GM18868 (cell line): ENCODE data around the gene TBX18.

Source experiments
- ATAC-seq: cut with Tn5 transposase; IDR thresholded peaks from one replicate; pipeline ENCODE4 v1.9.1; 2021; ENCODE audit warnings: mild to moderate bottlenecking, moderate library complexity; ENCODE audit not compliant: unreplicated experiment

Gene TBX18

DNA sequence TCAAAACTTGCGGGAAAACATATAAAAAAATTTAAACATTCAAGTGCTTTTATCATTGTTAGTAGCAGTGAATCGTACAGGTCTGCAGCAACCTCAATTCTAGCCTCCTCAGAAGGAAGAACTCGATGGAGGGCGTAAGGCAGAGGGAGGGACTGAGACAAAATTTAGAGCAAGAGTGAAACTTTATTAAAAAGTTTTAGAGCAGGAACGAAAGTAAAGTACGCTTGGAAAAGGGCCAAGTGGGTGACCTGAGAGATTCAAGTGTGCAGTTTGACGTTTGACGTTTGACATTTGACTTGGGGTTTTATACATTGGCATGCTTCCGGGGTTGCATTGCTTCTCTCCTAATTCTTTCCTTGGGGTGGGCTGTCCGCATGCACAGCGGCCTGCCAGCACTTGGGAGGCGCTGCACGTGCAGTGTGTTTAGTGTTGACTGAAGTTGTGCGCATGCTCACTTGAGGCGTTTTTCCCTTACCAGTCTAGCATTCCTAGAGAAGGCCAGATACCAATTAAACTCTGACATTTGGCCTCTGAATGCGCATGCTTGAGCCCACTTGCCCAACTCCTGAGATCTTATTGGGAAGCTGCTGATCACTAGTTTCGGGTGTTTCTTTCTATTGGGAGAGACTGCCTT lies 82.6 kb downstream of the TBX18 start:
- ATAC-seq = no peak

DNA sequence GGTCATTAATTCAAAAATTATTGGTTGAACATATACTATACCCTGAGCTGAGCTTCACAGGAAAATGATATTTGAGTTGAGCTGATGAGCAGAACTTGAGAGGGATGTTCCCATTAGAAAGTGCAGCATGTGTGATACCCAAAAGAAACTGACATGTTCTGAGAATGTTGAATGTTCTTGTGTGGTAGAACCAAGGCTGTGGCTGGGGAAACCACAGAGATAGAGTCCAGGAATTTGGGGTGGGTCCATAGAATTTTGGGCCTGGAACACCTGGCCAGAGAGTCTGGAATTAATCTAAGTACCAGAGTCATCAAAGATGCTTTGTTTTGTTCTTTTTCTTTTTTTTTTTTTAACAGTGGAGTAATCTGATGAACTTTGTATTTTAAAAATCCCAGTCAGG lies 88.7 kb downstream of the TBX18 start:
- ATAC-seq = no peak

DNA sequence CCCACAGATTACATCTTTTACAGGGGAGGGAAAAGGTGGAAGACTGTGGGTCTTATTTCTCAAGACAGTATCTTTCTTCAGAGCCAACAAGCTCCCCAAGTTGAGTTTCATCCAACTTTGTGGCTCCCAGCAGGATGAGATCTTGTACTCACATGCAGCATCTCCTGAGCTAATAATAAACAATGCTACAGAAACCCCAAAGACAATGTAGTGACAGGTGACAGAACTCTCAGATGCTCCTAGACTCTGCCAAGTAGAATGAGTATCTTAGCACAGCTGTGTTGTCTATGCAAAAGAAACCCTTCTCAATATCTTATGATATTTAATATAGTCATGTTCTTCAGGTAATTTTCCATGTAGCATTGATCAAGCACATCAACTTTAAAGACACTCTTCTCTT lies 90.0 kb downstream of the TBX18 start:
- no peak for ATAC-seq

DNA sequence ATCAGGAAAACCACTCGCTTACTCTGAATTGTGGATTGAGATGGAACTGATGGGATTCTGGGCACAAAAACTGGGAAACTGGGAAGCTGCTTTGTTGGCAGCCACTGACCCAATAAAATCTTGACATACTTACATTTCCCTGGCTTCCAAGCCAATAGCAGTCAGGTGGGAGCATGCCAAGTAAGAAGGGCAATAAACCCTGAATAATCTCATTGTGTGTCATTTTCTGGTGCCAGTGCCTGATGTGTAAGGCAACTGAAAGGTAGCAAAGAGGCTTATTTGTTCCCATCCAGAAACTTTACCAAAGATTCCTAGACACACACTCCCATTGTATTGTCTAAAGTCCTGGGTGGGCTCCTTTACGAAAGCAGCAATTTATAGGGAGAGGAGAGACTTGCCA lies 93.2 kb downstream of the TBX18 start:
- no peak for ATAC-seq

DNA sequence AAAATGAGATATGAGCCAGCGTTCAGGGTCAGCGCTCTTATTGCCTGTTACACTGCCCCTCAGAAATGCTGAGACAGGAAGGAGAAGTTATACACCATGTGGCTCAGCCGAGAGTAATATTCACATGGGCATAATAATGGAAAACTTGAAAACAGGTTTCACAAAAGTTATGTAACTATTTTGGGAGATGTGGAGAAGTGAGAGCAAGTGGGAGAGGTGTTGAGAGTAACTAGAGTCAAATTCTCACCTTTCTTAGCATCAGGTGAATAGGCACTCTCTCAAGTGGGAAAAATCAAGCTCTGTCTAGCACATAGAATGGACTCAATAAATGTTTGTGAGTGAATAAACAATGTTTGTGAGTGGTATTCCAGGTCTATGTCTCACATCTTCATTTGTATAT lies 94.5 kb downstream of the TBX18 start:
- no peak for ATAC-seq

DNA sequence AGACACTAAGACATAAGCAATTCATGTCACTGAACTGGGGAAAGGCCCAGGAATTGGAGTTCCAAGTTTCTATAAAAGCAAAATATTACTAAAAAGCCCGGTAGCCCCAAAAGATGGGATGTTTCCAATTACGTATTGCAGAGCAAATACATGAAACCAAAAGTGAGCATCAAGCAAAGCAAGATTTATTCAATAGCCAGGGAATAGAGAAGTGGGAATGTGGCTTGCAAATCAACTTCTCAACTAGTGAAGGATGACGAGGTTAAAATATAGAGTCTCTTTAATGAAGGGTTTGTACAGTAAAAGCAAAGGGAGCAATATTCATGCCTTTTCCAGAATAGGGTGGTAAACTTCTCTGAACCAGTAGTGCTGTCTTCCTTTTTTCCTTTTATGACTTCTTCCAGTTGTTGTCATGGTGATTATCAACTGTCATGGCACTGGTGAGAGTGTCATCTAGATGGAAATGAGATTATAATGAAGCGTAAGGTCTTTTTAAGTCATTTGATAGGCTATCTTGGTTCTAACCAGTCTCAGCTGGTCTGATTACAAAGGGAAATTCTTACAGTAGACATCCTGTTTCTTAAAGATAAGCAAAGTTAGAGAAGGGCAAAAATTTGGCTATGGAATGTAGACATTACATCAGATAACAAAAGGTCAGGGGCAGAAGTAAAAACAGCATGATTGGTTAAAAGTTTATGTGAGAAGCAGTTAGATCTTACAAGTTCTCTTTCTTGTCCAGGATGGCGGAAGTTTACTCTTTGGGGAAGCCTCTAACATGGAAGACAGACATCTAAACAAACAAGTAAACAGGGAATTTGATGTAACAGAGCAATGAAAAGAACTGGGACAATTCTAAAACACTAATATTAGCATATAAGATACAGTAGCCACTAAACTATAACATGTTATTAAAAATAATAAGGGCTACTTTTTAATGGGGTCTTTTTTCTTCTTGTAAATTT lies 96.9 kb downstream of the TBX18 start:
- ATAC-seq = no peak

DNA sequence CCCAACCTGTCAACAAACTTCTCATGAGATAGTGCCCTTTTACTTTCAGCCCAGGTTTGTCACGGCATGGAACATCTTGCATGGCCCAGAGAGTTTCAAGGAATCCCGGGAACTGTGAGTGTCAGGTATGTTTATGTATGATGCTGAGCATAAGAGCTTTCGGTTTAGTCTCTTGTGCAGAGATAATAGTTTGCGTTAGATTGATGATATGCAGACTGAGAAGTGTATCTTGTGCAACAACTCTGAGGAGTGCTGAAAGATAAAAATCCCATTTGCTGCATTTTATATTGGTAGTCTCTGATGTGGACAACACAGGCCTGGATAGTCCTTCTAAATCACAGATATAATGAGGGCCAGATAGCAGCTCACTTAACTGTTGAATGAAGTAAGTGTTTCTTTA lies 99.0 kb downstream of the TBX18 start:
- ATAC-seq = no peak

DNA sequence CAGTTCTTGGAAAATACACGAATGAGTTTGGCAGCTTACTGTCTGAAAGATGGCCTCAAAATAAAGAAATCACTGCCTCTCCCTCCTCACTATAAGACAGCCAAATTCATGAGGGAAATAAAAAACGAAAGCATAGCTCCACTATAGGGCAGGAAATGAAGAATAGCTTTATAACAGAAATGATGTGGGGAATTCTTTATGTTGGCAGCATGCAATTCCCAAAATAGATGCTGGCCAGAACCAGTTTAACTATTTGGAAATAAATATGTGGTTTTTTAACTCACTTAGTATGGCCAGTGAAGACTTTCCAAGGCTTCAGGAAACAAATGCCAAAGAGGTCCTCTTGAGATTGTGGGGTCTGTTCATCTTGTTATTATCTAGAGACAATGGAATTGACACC lies 100.5 kb downstream of the TBX18 start:
- ATAC-seq = no peak

DNA sequence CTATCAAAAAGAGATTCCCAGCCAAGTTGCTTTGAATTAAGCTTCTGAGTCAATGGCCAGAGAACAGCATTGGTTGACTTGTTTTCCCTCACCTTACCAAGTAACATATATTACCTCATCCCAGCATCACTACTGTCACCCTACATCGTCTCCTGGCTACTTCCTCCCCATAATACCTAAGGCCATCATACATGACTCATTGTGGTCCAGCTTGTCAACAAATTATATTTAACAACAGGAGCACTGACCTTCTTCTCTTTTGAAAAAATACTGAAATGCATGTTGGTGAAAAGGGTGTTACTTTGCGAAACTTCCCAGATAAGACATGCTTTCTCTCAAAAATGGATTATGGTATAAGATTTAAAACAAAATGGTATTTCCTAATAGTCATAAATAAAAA lies 106.9 kb downstream of the TBX18 start:
- ATAC-seq = no peak

DNA sequence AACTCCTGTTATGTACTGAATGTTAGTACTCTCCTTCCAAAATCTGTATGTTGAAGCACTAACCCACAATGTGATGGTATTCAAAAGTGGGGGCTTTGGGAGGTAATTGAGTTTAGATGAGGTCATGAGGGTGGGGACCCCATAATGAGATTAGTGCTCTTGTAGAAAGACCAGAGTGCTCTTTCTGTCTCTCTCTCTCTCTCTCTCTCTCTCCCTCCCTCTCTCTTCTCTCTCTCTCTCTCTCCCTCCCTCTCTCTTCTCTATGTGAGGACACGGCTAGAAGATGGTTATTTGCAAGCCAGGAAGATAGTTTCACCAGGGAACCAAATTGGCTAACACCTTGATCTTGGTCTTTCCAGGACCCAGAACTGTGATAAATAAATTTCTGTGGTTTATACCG lies 107.4 kb downstream of the TBX18 start:
- no peak for ATAC-seq

DNA sequence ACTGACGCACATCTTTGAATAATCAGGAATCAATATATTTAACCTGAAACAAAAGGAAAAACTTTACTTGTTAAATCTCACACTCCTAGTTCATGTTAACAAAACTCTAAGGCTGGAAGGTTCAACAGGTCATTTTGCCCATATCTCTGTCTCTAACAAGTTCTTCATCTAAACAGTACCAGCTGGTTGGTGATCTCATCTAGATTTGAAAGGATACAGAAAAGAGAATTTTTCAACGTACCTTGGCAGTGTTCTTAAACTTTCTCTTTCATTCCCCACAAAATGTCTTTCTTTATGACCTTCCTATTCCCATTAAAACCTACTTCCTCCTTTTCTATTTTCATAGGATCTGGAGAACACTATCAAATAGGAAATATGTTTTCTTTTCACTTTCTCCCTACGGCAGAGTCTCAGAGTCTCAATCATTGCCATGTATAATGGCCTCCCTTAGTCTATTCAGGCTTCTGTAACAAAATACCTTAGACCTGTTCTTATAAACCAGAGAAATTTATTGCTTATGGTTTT lies 111.3 kb downstream of the TBX18 start:
- no peak for ATAC-seq

DNA sequence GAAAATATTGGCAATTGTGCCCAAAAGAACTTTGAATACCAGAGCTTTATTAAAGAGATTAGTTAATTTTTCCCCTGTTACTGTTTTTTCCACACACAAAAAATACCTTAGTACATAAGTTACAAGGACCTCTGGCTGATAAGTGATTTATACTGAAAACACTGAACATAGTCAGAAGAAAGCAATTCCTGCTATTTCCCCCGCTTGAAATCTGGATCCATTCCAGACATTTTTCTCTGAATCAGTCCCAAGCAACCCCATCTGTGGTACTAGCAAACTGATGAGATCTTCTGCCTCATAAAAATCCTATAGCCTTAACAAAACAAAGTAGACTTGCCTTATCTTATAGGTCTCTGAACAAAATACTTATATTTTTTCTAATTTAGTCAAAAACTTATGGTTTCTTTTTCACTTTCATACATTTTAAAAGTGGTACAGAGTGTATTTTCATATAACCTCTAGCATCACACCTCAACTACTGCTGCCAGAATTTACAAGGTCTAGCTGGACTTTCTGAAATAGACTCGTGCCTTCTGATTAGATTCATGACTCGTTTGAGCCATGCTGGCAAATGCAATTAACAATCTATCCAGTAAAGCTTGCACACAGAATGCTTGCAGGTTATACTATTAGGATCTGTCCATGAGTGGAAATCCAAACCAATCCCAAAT lies 111.9 kb downstream of the TBX18 start:
- ATAC-seq = no peak

DNA sequence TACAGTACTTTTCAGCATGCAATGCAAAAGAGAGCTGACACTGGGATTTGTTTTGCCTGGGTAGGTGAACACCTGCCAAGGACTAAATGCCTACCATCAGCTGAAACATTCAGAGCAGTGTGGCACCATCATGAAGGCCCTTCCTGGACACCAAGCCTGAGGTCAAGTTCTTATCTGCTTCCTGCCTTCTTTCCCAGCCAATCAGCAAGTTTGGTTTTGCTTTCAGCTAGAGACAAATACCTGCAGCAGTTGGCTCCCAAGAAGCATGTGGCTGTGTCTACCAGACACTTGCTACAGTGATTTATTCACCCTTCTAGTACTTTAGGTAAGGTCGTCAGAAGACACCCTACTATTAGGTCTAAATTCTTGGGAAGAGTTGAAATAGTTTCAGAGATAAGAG lies 112.8 kb downstream of the TBX18 start:
- no peak for ATAC-seq

DNA sequence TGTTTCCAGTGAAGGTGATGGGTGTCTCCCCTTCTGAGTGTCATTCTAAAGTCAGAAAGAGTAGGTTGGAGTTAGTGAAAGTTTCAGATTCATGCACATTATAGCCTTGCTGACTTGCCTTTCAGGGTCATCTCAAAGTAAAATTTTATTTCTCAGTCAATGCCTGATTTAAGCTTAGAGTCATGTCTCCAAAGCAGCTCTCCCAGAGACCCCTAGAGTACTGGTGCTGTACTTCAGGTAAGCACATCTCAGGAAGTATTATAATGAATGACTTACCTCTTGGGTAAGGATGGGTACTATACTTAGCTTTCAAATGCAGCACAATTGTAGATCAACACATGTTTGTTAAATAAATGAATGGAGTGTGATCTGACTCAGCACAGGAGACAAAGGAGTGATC lies 116.0 kb downstream of the TBX18 start:
- ATAC-seq = no peak

DNA sequence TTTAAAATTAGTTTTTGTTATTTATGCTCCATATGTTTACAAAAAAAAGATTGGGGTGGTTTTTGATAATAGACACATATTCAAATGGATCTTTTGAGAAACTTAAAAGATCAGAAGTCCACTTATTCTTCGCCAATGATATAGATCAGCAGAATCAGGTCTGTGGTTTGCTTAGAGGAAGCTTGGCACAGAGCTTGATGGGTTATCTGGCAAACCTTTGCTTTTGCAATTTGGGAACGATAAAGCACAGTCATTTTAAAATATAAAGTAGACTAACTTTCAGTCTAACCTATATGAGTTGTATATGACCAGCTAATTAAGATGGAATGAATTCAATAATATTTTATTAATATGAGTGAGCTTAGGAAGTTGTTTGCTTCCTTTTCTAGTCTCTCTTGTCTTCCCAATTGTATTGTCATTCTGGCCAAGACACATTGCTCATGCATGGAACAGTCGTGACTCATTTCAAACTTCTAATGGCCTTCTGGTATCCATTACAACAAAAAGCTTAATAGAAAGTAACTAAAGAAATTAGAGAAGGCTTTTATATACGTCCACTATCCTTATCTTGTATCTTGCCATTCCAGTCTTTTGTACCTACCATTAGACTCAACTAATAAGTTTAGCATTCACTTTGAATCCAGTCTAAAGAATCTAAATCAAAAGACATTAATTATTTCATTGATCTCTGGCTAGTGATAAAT lies 118.7 kb downstream of the TBX18 start:
- ATAC-seq = no peak

DNA sequence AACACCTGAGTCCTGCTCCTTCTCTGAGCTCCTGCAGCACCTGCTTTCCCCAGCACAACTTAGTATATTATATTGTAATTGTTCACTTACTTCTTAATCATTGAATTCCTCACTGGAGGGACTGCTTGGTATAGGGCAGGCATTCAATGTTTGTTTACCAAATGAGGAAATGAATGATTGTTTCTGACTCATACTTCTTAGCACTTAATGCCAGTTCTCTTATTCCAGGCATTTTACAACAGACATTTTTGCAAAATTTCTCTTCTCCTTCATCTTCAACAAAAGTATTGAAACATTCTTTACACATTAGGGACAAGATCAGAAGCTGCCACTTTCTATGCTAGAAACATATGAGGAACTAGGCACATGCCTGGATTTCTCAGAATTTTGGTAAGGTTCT lies 119.4 kb downstream of the TBX18 start:
- ATAC-seq = no peak

DNA sequence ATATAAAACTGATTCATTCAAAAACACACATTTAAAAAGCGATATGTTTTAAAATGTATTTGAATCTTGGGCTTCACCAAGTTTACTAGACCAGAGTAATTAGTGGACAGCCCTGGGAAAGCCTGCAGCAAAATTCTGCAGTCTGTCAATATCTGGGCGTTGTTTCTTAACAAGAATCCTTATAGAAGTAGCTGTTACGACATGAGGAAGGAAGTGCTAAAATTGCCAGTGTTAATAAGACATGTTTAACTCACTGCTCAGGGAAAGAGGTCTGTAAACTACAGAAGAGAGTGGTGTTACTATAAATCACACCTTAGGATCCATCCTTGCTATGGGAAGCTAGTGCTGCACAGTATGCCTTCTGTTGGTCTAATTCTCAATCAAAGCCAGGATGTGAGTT lies 120.6 kb downstream of the TBX18 start:
- ATAC-seq = no peak

DNA sequence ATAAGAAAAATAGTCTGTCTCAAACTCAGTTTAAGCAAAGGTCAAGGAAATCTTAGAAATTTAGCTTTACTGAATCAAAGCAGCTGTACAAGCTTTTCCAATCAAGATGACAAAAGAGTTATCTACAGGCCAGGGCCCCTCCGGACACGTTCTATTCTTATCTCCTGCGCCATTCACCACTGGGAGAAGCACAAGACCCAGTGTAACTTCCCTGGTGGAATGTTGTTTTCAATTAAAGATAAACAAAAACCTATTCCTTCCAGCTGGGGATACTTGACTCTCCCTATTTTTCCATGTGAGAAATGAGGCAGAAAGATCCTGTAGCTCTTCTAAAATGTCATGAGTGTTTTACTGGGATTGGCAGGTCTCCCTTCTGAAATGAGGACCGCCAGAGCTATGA lies 123.3 kb downstream of the TBX18 start:
- ATAC-seq = no peak

DNA sequence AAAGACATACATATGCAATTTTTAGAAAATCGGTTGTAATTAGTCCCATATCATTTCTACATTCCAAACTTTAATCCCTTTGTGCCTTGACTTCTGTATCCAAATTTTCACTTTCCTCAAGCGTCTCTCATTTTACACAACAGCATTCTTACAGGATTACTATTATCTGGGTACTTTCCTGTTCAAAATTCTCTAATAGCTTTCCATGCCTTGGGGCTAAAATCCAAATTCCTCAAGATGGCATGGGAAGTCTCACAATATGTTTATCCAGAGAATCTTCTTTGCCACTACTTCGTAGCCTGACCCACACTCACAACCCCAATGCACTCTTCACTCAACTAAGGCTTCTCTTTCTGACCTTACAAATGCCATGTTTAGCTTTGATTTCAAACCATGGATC lies 125.0 kb downstream of the TBX18 start:
- no peak for ATAC-seq

DNA sequence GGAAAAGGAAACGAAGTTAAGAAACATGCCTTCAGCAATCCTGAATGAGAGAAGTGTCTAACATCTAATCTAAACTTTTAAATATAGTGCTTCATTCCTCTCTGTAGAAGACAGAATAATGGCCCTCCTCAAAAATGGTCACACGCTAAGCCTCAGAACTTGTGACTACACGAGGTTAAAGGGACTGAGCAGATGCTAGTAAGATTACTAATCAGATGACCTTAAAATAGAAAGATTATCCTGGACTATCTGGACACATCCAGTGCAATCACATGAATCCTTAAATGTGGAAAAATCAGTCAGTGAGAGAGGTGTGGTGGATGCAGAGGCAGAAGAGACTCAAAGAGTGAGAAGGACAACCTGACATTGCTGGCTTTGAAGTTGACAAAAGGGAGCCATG lies 126.1 kb downstream of the TBX18 start:
- ATAC-seq = no peak
